Lower lobe of right lung (tissue), 2 donors: Measurements from ENCODE around the gene ARHGEF6. TPM values are rescaled to one million over a fixed set of nuclear protein-coding genes. Genes with fewer than 3 reads are reported as not detected.
"Not testable (repeated sequence)": the region's sequence is repeated elsewhere in the genome, so short reads cannot be mapped to it uniquely, and the experiment has no call there.

Source experiments
- ATAC-seq, 2 donors: fragments of 200-7000 bp; cut with Tn5 transposase; one replicate each; pipeline ENCODE4 v1.9.1; 2020 to 2022; ENCODE audit warnings: mild to moderate bottlenecking in 2 of 2, moderate library complexity in 2 of 2
- DNase-seq: peaks from one replicate; pipeline ENCODE4 v3.0.0-alpha.2; 2020
- H3K27ac ChIP-seq: fragments of 200-600 bp; one replicate; pipeline ENCODE4 v1.8.0; 2022
- H3K27me3 ChIP-seq: fragments of 200-600 bp; one replicate; pipeline ENCODE4 v1.8.0; 2022; ENCODE audit warnings: low read depth
- H3K36me3 ChIP-seq: fragments of 200-600 bp; one replicate; pipeline ENCODE4 v1.8.0; 2022; ENCODE audit warnings: mild to moderate bottlenecking
- H3K4me1 ChIP-seq: fragments of 200-600 bp; one replicate; pipeline ENCODE4 v1.8.0; 2022
- H3K4me3 ChIP-seq: fragments of 200-600 bp; one replicate; pipeline ENCODE4 v1.8.0; 2022; ENCODE audit warnings: mild to moderate bottlenecking
- H3K9me3 ChIP-seq: fragments of 200-600 bp; one replicate; pipeline ENCODE4 v1.8.0; 2022
- CTCF ChIP-seq: fragments of 200-600 bp; IDR thresholded peaks from one replicate; pipeline ENCODE4 v1.8.0; 2022; ENCODE audit warnings: antibody characterized with exemption, mild to moderate bottlenecking
- intact Hi-C: fragments of 100-400 bp; cut with DNase I; formaldehyde crosslinking; loops from one replicate; pipeline ENCODE4 v1.11.0; 2022
- total RNA-seq: library from RNA; stranded (reverse); fragmentation: NEBNext Ultra II Directional; extraction: Animal tissue kit (Norgen Biotek cat#: 25700); gene quantifications from one replicate; pipeline ENCODE4 v1.2.1, GENCODE V29; 2021
- donor health status: DM: no; HTN: yes; CAD: no; lungs with severe emphysema.

ARHGEF6 gene
- total RNA-seq, 1 donor from 2014 or later: 33.7 TPM

- H3K4me3 ChIP-seq: peak overlapping the region; percentile 47
- no peak for DNase-seq
Measured at GRCh38 chrX:136780241-136780640, 491 bp downstream of the ARHGEF6 start.

GRCh38 chrX:136779346-136779781, 1.4 kb downstream of the ARHGEF6 start:
- H3K36me3 ChIP-seq: no peaks in the 10 kb centered on the region
- DNase-seq: no peak
- peak overlapping the region; percentile 73 for H3K27ac ChIP-seq
- H3K4me1 ChIP-seq: peaks cover 10% of the 10 kb centered on the region
- no peaks in the 10 kb centered on the region for H3K27me3 ChIP-seq
- peak overlapping the region; percentile 47 for H3K4me3 ChIP-seq
- no peaks in the 10 kb centered on the region for H3K9me3 ChIP-seq
- intact Hi-C loops: no loop called here
- peak in 1 of 2 donors; percentile 41 for ATAC-seq
- TF ChIP-seq CTCF: no peak

More at GRCh38 chrX:136780241-136780640, 491 bp downstream of the ARHGEF6 start:
- Histone ChIP-seq H3K4me1 (peaks cover 10% of the 10 kb centered on the region), H3K27ac (peak overlapping the region; percentile 73), H3K27me3 (no peaks in the 10 kb centered on the region), H3K9me3 (no peaks in the 10 kb centered on the region), H3K36me3 (no peaks in the 10 kb centered on the region)
- intact Hi-C loops: no loop called here
- ATAC-seq: no peak
- no peak for TF ChIP-seq CTCF

GRCh38 chrX:136778916-136779315, 1.8 kb downstream of the ARHGEF6 start:
- no peaks in the 10 kb centered on the region for H3K9me3 ChIP-seq
- H3K4me3 ChIP-seq: peak overlapping the region; percentile 47
- ATAC-seq: no peak
- peak overlapping the region; percentile 73 for H3K27ac ChIP-seq
- H3K4me1 ChIP-seq: peaks cover 9% of the 10 kb centered on the region
- no peaks in the 10 kb centered on the region for H3K27me3 ChIP-seq
- DNase-seq: no peak
- intact Hi-C loops: no loop called here
- no peaks in the 10 kb centered on the region for H3K36me3 ChIP-seq
- no peak for TF ChIP-seq CTCF

- no peak for TF ChIP-seq CTCF
- Histone ChIP-seq H3K9me3 (no peaks in the 10 kb centered on the region), H3K36me3 (no peaks in the 10 kb centered on the region), H3K4me3 (no peak overlapping the region), H3K4me1 (no peaks in the 10 kb centered on the region), H3K27me3 (no peaks in the 10 kb centered on the region), H3K27ac (no peak overlapping the region)
- DNase-seq (no peak), ATAC-seq (no peak)
- intact Hi-C loops: no loop called here
Measured at GRCh38 chrX:136778020-136778419, 2.7 kb downstream of the ARHGEF6 start.

- Histone ChIP-seq H3K4me3 (no peak overlapping the region), H3K36me3 (no peaks in the 10 kb centered on the region), H3K27ac (no peak overlapping the region), H3K9me3 (no peaks in the 10 kb centered on the region), H3K4me1 (no peaks in the 10 kb centered on the region), H3K27me3 (no peaks in the 10 kb centered on the region)
- no peak for TF ChIP-seq CTCF
- ATAC-seq: no peak
- intact Hi-C loops: no loop called here
- DNase-seq: no peak
Measured at GRCh38 chrX:136773648-136774047, 7.1 kb downstream of the ARHGEF6 start.

GRCh38 chrX:136771869-136772268, 8.9 kb downstream of the ARHGEF6 start:
- H3K4me1 ChIP-seq, DNase-seq, H3K36me3 ChIP-seq, H3K27ac ChIP-seq, H3K9me3 ChIP-seq, H3K4me3 ChIP-seq, ATAC-seq, intact Hi-C loops, H3K27me3 ChIP-seq: not testable (repeated sequence)
